Measurements from ENCODE around the gene FRRS1L. TPM values are rescaled to one million over a fixed set of nuclear protein-coding genes. Genes with fewer than 3 reads are reported as not detected.

FRRS1L gene
- total and polyA plus RNA-seq, 4 donors, result 0.08 to 0.51 TPM; not detected in 2

DNA sequence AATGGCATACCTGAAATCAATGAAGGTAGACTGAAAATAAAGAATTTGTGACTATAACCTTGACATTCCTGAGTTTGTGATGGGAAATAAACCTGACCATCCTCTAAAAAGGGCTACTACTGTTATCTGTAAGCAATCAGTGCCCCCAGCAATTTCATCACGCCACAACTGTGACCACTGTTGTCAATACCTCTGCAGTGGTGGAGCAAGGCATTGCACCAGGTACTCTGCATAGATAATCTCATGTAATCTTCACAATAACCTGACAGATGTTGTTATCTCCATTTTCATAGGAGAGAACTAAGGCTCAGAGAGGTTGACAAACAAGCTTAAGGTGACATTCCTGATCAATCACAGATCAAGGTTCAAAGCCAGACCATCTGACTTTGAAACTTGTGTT, 38.5 kb upstream of the FRRS1L start:
- no peaks in the 10 kb centered on the region for H3K36me3 ChIP-seq (ENCODE audit: control insufficient read depth in 4 of 4, insufficient read depth in 3 of 4, low read depth in 1 of 4, low read length in 3 of 4)
- no peak for DNase-seq (ENCODE audit: low spot score)
- no peaks in the 10 kb centered on the region for H3K9me3 ChIP-seq (ENCODE audit: control insufficient read depth in 4 of 4, low read length in 3 of 4)
- no peak overlapping the region for H3K27ac ChIP-seq (ENCODE audit: low read depth in 1 of 2, low read length in 2 of 2)
- WGBS, result 77% methylated on average over 1 of the region's 1 CpG
- no peak overlapping the region for H3K4me3 ChIP-seq (ENCODE audit: low read depth in 1 of 3, low read length in 3 of 3)
- no peaks in the 10 kb centered on the region for H3K4me1 ChIP-seq (ENCODE audit: control insufficient read depth in 4 of 4, insufficient read depth in 4 of 4, low read length in 3 of 4)
- no peaks in the 10 kb centered on the region for H3K27me3 ChIP-seq (ENCODE audit: control insufficient read depth in 4 of 4, insufficient read depth in 4 of 4, low read length in 3 of 4)
- no peak overlapping the region for H3K9ac ChIP-seq (ENCODE audit: low read depth in 1 of 2, low read length in 2 of 2)
- TF ChIP-seq HNF4A (conservative IDR thresholded peaks at IDR 0.05), result no peak
- TF ChIP-seq RXRA (IDR thresholded peaks at IDR 0.05), result no peak
- TF ChIP-seq ATF3 (IDR thresholded peaks at IDR 0.05), result no peak
- TF ChIP-seq, protein P1, sequence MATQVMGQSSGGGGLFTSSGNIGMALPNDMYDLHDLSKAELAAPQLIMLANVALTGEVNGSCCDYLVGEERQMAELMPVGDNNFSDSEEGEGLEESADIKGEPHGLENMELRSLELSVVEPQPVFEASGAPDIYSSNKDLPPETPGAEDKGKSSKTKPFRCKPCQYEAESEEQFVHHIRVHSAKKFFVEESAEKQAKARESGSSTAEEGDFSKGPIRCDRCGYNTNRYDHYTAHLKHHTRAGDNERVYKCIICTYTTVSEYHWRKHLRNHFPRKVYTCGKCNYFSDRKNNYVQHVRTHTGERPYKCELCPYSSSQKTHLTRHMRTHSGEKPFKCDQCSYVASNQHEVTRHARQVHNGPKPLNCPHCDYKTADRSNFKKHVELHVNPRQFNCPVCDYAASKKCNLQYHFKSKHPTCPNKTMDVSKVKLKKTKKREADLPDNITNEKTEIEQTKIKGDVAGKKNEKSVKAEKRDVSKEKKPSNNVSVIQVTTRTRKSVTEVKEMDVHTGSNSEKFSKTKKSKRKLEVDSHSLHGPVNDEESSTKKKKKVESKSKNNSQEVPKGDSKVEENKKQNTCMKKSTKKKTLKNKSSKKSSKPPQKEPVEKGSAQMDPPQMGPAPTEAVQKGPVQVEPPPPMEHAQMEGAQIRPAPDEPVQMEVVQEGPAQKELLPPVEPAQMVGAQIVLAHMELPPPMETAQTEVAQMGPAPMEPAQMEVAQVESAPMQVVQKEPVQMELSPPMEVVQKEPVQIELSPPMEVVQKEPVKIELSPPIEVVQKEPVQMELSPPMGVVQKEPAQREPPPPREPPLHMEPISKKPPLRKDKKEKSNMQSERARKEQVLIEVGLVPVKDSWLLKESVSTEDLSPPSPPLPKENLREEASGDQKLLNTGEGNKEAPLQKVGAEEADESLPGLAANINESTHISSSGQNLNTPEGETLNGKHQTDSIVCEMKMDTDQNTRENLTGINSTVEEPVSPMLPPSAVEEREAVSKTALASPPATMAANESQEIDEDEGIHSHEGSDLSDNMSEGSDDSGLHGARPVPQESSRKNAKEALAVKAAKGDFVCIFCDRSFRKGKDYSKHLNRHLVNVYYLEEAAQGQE (IDR thresholded peaks at IDR 0.05), result no peak
- no peak for TF ChIP-seq SP1 (IDR thresholded peaks at IDR 0.05)
- TF ChIP-seq, protein P2, sequence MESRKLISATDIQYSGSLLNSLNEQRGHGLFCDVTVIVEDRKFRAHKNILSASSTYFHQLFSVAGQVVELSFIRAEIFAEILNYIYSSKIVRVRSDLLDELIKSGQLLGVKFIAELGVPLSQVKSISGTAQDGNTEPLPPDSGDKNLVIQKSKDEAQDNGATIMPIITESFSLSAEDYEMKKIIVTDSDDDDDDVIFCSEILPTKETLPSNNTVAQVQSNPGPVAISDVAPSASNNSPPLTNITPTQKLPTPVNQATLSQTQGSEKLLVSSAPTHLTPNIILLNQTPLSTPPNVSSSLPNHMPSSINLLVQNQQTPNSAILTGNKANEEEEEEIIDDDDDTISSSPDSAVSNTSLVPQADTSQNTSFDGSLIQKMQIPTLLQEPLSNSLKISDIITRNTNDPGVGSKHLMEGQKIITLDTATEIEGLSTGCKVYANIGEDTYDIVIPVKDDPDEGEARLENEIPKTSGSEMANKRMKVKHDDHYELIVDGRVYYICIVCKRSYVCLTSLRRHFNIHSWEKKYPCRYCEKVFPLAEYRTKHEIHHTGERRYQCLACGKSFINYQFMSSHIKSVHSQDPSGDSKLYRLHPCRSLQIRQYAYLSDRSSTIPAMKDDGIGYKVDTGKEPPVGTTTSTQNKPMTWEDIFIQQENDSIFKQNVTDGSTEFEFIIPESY (IDR thresholded peaks at IDR 0.05), result no peak

- Histone ChIP-seq H3K9ac (ENCODE audit: low read depth in 1 of 2, low read length in 2 of 2) (no peak overlapping the region), H3K36me3 (ENCODE audit: control insufficient read depth in 4 of 4, insufficient read depth in 3 of 4, low read depth in 1 of 4, low read length in 3 of 4) (no peaks in the 10 kb centered on the region), H3K4me1 (ENCODE audit: control insufficient read depth in 4 of 4, insufficient read depth in 4 of 4, low read length in 3 of 4) (no peaks in the 10 kb centered on the region), H3K4me3 (ENCODE audit: low read depth in 1 of 3, low read length in 3 of 3) (no peak overlapping the region), H3K27ac (ENCODE audit: low read depth in 1 of 2, low read length in 2 of 2) (no peak overlapping the region), H3K9me3 (ENCODE audit: control insufficient read depth in 4 of 4, low read length in 3 of 4) (no peaks in the 10 kb centered on the region), H3K27me3 (ENCODE audit: control insufficient read depth in 4 of 4, insufficient read depth in 4 of 4, low read length in 3 of 4) (no peaks in the 10 kb centered on the region)
- DNase-seq (ENCODE audit: low spot score), result no peak
- TF ChIP-seq EGR1 (IDR thresholded peaks at IDR 0.05; ENCODE audit: low read depth in 2 of 2) (no peak), FOXA1 (IDR thresholded peaks at IDR 0.05) (no peak), RAD21 (IDR thresholded peaks at IDR 0.05) (no peak), HNF4A (conservative IDR thresholded peaks at IDR 0.05) (no peak), HNF4G (IDR thresholded peaks at IDR 0.05) (no peak), SP1 (IDR thresholded peaks at IDR 0.05) (no peak), RXRA (IDR thresholded peaks at IDR 0.05) (no peak), FOXA2 (IDR thresholded peaks at IDR 0.05) (no peak)
- WGBS, result 91% methylated on average over 4 of the region's 4 CpGs
Measured at GRCh38 chr9:109203761-109204360, 36.8 kb upstream of the FRRS1L start.

GRCh38 chr9:109199676-109200075, 32.6 kb upstream of the FRRS1L start:
- no peak for TF ChIP-seq RXRA (IDR thresholded peaks at IDR 0.05)
- no peak overlapping the region for H3K4me3 ChIP-seq (ENCODE audit: low read depth in 1 of 3, low read length in 3 of 3)
- H3K9ac ChIP-seq (ENCODE audit: low read depth in 1 of 2, low read length in 2 of 2), result no peak overlapping the region
- no peaks in the 10 kb centered on the region for H3K9me3 ChIP-seq (ENCODE audit: control insufficient read depth in 4 of 4, low read length in 3 of 4)
- H3K36me3 ChIP-seq (ENCODE audit: control insufficient read depth in 4 of 4, insufficient read depth in 3 of 4, low read depth in 1 of 4, low read length in 3 of 4), result no peaks in the 10 kb centered on the region
- no peaks in the 10 kb centered on the region for H3K27me3 ChIP-seq (ENCODE audit: control insufficient read depth in 4 of 4, insufficient read depth in 4 of 4, low read length in 3 of 4)
- H3K4me1 ChIP-seq (ENCODE audit: control insufficient read depth in 4 of 4, insufficient read depth in 4 of 4, low read length in 3 of 4), result no peaks in the 10 kb centered on the region
- no peak overlapping the region for H3K27ac ChIP-seq (ENCODE audit: low read depth in 1 of 2, low read length in 2 of 2)
- 88% methylated on average over 5 of the region's 5 CpGs for WGBS
- DNase-seq (ENCODE audit: low spot score), result no peak

Measured in liver (tissue), 9 donors.